Liver (tissue), 9 donors: ENCODE measurements around the gene IFT81. TPM values are rescaled to one million over a fixed set of nuclear protein-coding genes. Genes with fewer than 3 reads are reported as not detected.

Source experiments
- DNase-seq: peaks from one replicate; pipeline ENCODE4 v3.0.0-alpha.2; 2017; ENCODE audit warnings: low spot score
- H3K27ac ChIP-seq, 2 donors: one replicate each; pipeline ENCODE4 v1.7.0; 2013; ENCODE audit warnings: inconsistent platforms in 2 of 2, low read length in 2 of 2, control low read depth in 1 of 2, low read depth in 1 of 2, mild to moderate bottlenecking in 1 of 2
- H3K27me3 ChIP-seq, 4 donors: one replicate each; pipeline versions ENCODE4 v1.6.1 to v1.7.0; 2013; ENCODE audit warnings: low read length in 3 of 4, inconsistent platforms in 1 of 4, mild to moderate bottlenecking in 1 of 4, moderate library complexity in 1 of 4; ENCODE audit not compliant: control insufficient read depth in 4 of 4, insufficient read depth in 4 of 4
- H3K36me3 ChIP-seq, 4 donors: one replicate each; pipeline versions ENCODE4 v1.6.1 to v1.7.0; 2013; ENCODE audit warnings: low read length in 3 of 4, mild to moderate bottlenecking in 3 of 4, low read depth in 1 of 4, moderate library complexity in 1 of 4; ENCODE audit not compliant: control insufficient read depth in 4 of 4, insufficient read depth in 3 of 4
- H3K4me1 ChIP-seq, 4 donors: one replicate each; pipeline versions ENCODE4 v1.6.1 to v1.7.0; 2013; ENCODE audit warnings: low read length in 3 of 4, mild to moderate bottlenecking in 3 of 4, moderate library complexity in 1 of 4; ENCODE audit not compliant: control insufficient read depth in 4 of 4, insufficient read depth in 4 of 4
- H3K4me3 ChIP-seq, 3 donors: one replicate each; pipeline versions ENCODE4 v1.6.1 to v1.7.0; 2013; ENCODE audit warnings: low read length in 3 of 3, control low read depth in 1 of 3, low read depth in 1 of 3, mild to moderate bottlenecking in 1 of 3
- H3K9ac ChIP-seq, 2 donors: one replicate each; pipeline ENCODE4 v1.7.0; 2013; ENCODE audit warnings: low read length in 2 of 2, mild to moderate bottlenecking in 2 of 2, moderate library complexity in 2 of 2, control low read depth in 1 of 2, low read depth in 1 of 2
- H3K9me3 ChIP-seq, 4 donors: one replicate each; pipeline versions ENCODE4 v1.6.1 to v1.7.0; 2013; ENCODE audit warnings: low read length in 3 of 4; ENCODE audit not compliant: control insufficient read depth in 4 of 4
- JUND ChIP-seq, 2 donors: IDR thresholded peaks; 2 replicates each; pipeline ENCODE4 v1.6.1; 2016; ENCODE audit warnings: antibody characterized with exemption in 2 of 2
- NR2F2 ChIP-seq: IDR thresholded peaks from 2 replicates; pipeline ENCODE4 v1.6.1; 2016; ENCODE audit warnings: antibody characterized with exemption
- RAD21 ChIP-seq, 2 donors: IDR thresholded peaks; 2 replicates each; pipeline ENCODE4 v1.6.1; 2016; ENCODE audit warnings: antibody characterized with exemption in 2 of 2, mild to moderate bottlenecking in 2 of 2
- WGBS: extraction: QIAGEN DNeasy Blood & Tissue Kit; methylation state at CpG from one replicate; pipeline ENCODE4 v1.1.7; 2013; 5-methylcytosine and 5-hydroxymethylcytosine counted together
- polyA plus RNA-seq, 2 donors: library from polyadenylated mRNA; stranded (reverse) in 1 of 2; unstranded in 1 of 2; fragments of 200-250 nt in 1 of 2; fragments of >200 nt in 1 of 2; fragmentation: Nextera tagmentation in 1 of 2; extraction: Ambion mirVana in 1 of 2; gene quantifications; one replicate each; pipeline versions ENCODE4 v1.2.1 to v1.2.3, GENCODE V29; 2013 to 2015
- total RNA-seq, 2 donors: library from RNA; depleted of rRNA; stranded (reverse); fragments of >200 nt; gene quantifications; one replicate each; pipeline ENCODE4 v1.2.3, GENCODE V29; 2014
- TF ChIP-seq, protein P1 (sequence below): IDR thresholded peaks from 2 replicates; pipeline ENCODE4 v1.6.1; 2016; ENCODE audit warnings: antibody characterized with exemption
- TF ChIP-seq, protein P2 (sequence below): IDR thresholded peaks from 2 replicates; pipeline ENCODE4 v1.6.1; 2016; ENCODE audit warnings: antibody characterized with exemption, mild to moderate bottlenecking
- TF ChIP-seq, protein P3 (sequence below): IDR thresholded peaks from 2 replicates; pipeline ENCODE4 v1.6.1; 2016; ENCODE audit warnings: antibody characterized with exemption
- donor health status: healthy.
- donor health status: healthy.
- donor health status: healthy.
- donor health status: healthy.
- donor health status: healthy.

Gene IFT81
- total and polyA plus RNA-seq, 4 donors = 1.9 to 4.9 (median 2.8) TPM

DNA sequence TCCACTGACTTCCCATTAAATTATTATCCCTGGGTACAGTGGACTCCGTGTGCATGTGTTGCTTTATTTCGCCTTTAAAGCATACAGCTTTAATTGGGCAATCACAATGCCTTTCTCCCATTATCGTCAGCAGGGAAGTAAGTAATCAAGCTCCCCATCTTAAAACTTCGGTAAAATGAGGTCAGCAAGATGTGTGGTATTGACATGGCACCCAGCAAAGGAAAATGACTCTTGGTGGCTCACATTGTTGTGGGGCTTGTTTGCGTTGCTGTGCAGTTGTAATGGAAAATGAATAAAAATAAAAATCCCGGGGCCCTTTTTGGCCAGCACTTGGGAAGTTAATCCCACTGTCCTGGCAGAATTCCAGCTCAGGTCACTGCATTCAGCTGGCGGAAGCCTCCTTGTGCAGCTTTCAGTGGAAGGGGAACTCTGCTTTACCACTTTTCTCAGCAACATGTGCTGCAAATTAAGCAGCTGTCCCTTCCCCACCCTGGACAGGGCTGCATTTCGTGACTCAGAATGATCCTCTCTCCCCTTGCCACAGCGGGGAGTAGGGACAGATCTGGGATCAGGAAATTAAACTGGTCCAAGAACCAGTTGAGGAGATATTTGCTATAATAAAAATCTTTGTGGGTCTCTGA lies 142.9 kb downstream of the IFT81 start:
- Histone ChIP-seq H3K27ac (no peak overlapping the region), H3K36me3 (no peaks in the 10 kb centered on the region), H3K4me3 (no peak overlapping the region), H3K9me3 (no peaks in the 10 kb centered on the region), H3K4me1 (peaks cover 0 to 12% (median 9%) of the 10 kb centered on the region in 4 donors), H3K9ac (no peak overlapping the region), H3K27me3 (no peaks in the 10 kb centered on the region)
- no peak for DNase-seq
- WGBS = 66% methylated on average over 9 of the region's 9 CpGs
- TF ChIP-seq JUND (IDR thresholded peaks at IDR 0.05) = no peak
- TF ChIP-seq, protein P1, sequence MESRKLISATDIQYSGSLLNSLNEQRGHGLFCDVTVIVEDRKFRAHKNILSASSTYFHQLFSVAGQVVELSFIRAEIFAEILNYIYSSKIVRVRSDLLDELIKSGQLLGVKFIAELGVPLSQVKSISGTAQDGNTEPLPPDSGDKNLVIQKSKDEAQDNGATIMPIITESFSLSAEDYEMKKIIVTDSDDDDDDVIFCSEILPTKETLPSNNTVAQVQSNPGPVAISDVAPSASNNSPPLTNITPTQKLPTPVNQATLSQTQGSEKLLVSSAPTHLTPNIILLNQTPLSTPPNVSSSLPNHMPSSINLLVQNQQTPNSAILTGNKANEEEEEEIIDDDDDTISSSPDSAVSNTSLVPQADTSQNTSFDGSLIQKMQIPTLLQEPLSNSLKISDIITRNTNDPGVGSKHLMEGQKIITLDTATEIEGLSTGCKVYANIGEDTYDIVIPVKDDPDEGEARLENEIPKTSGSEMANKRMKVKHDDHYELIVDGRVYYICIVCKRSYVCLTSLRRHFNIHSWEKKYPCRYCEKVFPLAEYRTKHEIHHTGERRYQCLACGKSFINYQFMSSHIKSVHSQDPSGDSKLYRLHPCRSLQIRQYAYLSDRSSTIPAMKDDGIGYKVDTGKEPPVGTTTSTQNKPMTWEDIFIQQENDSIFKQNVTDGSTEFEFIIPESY = no peak
- TF ChIP-seq, protein P2, sequence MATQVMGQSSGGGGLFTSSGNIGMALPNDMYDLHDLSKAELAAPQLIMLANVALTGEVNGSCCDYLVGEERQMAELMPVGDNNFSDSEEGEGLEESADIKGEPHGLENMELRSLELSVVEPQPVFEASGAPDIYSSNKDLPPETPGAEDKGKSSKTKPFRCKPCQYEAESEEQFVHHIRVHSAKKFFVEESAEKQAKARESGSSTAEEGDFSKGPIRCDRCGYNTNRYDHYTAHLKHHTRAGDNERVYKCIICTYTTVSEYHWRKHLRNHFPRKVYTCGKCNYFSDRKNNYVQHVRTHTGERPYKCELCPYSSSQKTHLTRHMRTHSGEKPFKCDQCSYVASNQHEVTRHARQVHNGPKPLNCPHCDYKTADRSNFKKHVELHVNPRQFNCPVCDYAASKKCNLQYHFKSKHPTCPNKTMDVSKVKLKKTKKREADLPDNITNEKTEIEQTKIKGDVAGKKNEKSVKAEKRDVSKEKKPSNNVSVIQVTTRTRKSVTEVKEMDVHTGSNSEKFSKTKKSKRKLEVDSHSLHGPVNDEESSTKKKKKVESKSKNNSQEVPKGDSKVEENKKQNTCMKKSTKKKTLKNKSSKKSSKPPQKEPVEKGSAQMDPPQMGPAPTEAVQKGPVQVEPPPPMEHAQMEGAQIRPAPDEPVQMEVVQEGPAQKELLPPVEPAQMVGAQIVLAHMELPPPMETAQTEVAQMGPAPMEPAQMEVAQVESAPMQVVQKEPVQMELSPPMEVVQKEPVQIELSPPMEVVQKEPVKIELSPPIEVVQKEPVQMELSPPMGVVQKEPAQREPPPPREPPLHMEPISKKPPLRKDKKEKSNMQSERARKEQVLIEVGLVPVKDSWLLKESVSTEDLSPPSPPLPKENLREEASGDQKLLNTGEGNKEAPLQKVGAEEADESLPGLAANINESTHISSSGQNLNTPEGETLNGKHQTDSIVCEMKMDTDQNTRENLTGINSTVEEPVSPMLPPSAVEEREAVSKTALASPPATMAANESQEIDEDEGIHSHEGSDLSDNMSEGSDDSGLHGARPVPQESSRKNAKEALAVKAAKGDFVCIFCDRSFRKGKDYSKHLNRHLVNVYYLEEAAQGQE = no peak
- TF ChIP-seq, protein P3, sequence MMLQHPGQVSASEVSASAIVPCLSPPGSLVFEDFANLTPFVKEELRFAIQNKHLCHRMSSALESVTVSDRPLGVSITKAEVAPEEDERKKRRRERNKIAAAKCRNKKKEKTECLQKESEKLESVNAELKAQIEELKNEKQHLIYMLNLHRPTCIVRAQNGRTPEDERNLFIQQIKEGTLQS = no peak
- TF ChIP-seq RAD21 (IDR thresholded peaks at IDR 0.05) = no peak
- TF ChIP-seq NR2F2 = peak; percentile 12

Other genes starting within 250 kb of the IFT81 start
- 1 to 10 TPM; 8.5 TPM for gene GLTP, start 243.8 kb upstream of the IFT81 start, total RNA-seq
- 10 to 100 TPM in 1 of 2 donors, 1 to 10 TPM in 1; 9.0 to 12.8 TPM for gene GLTP, start 243.8 kb upstream of the IFT81 start, polyA plus RNA-seq
- 1 to 10 TPM; 5.4 to 9.8 TPM for gene TCHP, start 224.1 kb upstream of the IFT81 start, total RNA-seq
- gene TCHP, start 224.1 kb upstream of the IFT81 start, polyA plus RNA-seq = 1 to 10 TPM; 5.0 to 5.1 TPM
- gene GIT2, start 128.0 kb upstream of the IFT81 start, total RNA-seq = 10 to 100 TPM; 22.2 to 30.4 TPM
- gene GIT2, start 128.0 kb upstream of the IFT81 start, polyA plus RNA-seq = 10 to 100 TPM in 1 of 2 donors, 1 to 10 TPM in 1; 6.7 to 11.1 TPM
- gene ANKRD13A, start 124.9 kb upstream of the IFT81 start, total RNA-seq = 10 to 100 TPM; 27.0 to 40.5 TPM
- 10 to 100 TPM in 1 of 2 donors, 1 to 10 TPM in 1; 7.0 to 10.5 TPM for gene ANKRD13A, start 124.9 kb upstream of the IFT81 start, polyA plus RNA-seq
- gene C12orf76, start 75.8 kb upstream of the IFT81 start, total RNA-seq = 10 to 100 TPM in 1 of 2 donors, 1 to 10 TPM in 1; 5.9 to 22.4 TPM
- gene C12orf76, start 75.8 kb upstream of the IFT81 start, polyA plus RNA-seq = 1 to 10 TPM; 5.6 to 6.4 TPM
- 100 to 1,000 TPM in 1 of 2 donors, 10 to 100 TPM in 1; 60.8 to 198 TPM for gene ATP2A2, start 156.9 kb downstream of the IFT81 start, total RNA-seq
- 10 to 100 TPM; 20.9 to 74.3 TPM for gene ATP2A2, start 156.9 kb downstream of the IFT81 start, polyA plus RNA-seq